ENCODE data around the gene SEMA4G.

The SEMA4G gene

GRCh38 chr10:101007915-101008822, 38.9 kb downstream of the SEMA4G start:
- no peak for DNase-seq (ENCODE audit: low spot score)

GRCh38 chr10:101008823-101009423, 39.6 kb downstream of the SEMA4G start:
- no peak for DNase-seq (ENCODE audit: low spot score)

GRCh38 chr10:101010329-101010728, 41.0 kb downstream of the SEMA4G start:
- no peak for DNase-seq (ENCODE audit: low spot score)

GRCh38 chr10:101011517-101012423, 42.5 kb downstream of the SEMA4G start:
- no peak for DNase-seq (ENCODE audit: low spot score)

GRCh38 chr10:101012525-101013364, 43.4 kb downstream of the SEMA4G start:
- DNase-seq (ENCODE audit: low spot score): peak; percentile 85

GRCh38 chr10:101013365-101013825, 44.1 kb downstream of the SEMA4G start:
- DNase-seq (ENCODE audit: low spot score): no peak

GRCh38 chr10:101014230-101014884, 45.1 kb downstream of the SEMA4G start:
- peak; percentile 89 for DNase-seq (ENCODE audit: low spot score)

GRCh38 chr10:101014966-101015581, 45.8 kb downstream of the SEMA4G start:
- no peak for DNase-seq (ENCODE audit: low spot score)

- DNase-seq (ENCODE audit: low spot score): no peak
These were observed 46.3 kb downstream of the SEMA4G start for GRCh38 chr10:101015582-101015973.

GRCh38 chr10:101016814-101017213, 47.5 kb downstream of the SEMA4G start:
- DNase-seq (ENCODE audit: low spot score): no peak

- no peak for DNase-seq (ENCODE audit: low spot score)
These were observed 48.9 kb downstream of the SEMA4G start for GRCh38 chr10:101018118-101018599.

- DNase-seq (ENCODE audit: low spot score): peak; percentile 91
These were observed 49.5 kb downstream of the SEMA4G start for GRCh38 chr10:101018600-101019439.

Measured in ecto neural progenitor cell (in vitro differentiated cells).